NCI-H1048 (cell line): ENCODE results near the gene ZG16B.

Experiments used
- DNase-seq: peaks from one replicate; lab custom pipeline; 2025; lab: John Stamatoyannopoulos, UW

The ZG16B gene

DNA sequence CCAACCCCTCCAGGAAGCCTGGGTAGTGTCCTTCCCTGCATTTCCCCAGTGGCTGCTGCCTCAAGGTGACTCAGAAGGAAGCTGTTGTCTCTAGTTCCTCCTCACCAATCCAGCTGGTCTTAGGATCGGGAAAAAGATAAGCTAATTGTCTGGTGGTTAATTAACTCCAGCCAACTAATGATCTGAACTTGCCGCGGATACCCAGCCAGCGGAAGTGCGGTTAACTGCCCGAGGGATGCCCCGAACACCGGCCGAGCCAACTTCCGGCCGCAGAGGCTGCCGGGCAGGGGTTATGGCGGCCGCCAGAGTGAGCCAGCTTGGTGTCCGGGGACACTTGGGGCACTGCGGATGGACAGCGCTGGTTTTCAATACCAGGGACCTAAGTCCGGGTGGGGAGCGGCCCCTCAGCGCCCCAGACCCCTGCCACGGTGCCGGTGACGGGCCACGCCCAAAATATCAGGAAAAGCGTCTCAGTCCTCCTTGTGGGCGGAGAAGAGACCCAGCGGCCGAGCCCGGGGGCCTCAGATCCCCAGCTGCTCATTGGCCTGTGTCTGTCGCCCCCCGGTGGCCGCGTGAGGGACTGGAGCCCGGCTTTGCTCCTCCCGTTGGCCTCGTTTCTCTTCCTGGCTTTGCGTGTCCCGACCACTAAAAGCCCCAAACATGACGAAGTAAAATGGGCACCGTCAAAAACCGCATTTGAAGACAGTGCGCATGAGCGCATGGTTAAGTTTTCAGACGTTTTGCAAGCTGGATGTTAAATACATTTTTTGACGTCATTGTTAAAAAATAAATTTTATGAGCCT, 38.1 kb downstream of the ZG16B start:
- DNase-seq, result peak; percentile 35

DNA sequence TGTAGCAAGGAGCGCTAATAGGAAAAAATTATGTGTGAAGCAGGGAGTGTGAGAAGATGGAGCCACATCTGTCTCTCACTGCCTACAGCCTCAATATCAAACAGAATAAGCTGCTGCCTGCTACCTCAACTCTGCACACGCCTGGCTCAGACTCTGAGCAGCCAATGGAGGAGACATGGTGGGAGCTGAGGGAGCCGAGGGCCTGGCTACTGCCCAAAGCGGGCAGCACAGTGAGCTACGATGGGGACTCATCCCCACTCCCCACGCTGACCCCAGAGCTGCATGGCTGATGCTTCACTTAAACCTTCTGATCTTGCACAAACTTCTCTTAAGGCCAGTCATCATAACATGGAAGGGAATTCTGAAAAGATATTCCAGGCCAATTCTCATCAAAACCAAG, 41.8 kb downstream of the ZG16B start:
- no peak for DNase-seq

DNA sequence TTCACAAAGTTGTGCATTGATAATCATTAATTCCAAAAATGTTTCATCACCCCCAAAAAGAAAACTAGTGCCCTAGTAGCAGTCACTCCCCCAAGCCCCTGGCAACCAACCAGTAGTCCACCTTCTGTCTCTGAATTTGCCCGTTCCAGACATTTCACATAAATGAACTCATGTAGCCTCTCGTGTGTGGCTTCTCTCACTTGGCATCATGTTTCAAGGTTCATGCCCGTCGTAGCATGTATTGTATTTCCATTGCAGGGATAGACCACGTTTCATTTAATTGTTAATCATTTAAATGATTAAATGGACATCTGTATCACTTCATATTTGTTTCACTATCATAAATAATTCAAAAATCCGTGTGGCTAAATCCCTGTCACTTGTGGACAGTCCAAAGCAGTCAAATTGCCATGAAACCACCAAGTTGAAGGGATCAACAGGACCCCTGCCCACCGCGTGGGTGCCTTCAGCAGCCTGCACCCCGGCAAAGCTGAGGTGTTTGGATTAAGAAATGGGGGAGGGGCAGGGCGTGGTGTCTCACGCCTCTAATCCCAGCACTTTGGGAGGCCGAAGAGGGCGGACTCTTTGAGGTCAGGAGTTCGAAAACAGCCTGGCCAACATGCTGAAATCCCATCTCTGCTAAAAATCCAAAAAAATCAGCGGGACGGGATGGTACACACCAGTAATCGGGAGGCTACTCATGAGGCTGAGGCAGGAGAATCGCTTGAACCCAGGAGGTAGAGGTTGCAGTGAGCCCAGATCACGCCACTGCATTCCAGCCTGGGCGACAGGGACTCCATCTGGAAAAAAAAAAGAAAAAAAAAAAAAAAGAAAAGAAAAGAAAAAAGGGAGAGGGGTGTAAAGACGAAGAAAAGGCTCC, 44.2 kb downstream of the ZG16B start:
- no peak for DNase-seq

DNA sequence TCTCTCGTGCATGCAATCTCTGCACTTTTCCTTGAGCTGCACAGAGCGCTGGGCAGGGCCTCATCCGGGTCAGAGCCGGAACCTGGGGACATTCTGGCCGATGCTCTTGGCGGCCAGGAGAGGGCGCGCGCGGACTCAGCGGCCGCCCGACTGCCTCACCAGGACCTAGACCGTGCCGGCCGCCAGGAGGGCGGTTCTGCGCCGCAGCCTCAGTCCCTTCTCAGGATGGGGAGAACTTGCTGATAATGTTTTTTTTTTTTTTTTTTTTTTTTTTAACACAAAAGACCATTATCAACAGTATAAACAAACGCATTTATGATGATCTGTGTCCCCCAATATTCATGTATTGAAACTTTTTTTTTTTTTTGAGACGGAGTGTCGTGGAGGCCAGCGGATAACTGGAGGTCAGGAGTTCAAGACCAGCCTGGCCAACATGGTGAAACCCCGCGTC, 44.8 kb downstream of the ZG16B start:
- no peak for DNase-seq

DNA sequence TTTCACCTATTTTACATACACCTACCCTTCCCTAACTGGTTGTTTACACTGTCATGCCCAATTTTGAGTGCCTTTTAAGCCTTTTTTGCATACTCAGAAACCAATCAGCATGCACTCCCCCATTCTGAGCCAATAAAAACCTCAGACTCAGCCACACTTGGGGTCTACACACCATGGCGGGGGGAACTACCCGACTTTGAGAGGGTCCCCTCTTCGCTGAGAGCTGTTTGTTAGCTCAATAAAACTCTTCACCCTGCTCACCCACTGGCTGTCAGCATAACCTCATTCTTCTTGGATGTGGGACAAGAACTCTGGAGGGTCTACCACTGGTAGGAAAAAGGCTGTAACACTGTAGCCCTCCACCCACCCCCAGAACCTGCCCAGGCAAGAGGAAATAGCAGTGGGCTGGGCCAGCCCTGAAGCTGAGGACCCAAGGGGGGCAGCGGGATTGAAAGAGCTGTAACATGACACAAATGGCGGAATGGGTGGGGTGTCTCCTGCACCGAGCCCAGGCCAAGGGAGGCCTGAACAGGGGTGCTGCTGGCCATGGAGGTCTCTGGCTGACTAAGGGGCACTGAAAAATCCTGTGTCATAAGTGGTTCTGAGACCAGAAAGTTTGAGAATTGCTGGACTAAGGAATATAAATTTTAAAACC, 49.9 kb downstream of the ZG16B start:
- no peak for DNase-seq
